NOMO-1 treated with dmso at 0.1 percent for 144 hours (cell line): ENCODE data around the gene PHEX.

Experiments used
- DNase-seq: peaks from one replicate; lab custom pipeline; 2025; ENCODE audit not compliant: unreplicated experiment; lab: John Stamatoyannopoulos, UW

Gene PHEX

GRCh38 chrX:22147214-22147613, 115.1 kb downstream of the PHEX start:
- no peak for DNase-seq

GRCh38 chrX:22147942-22148341, 115.8 kb downstream of the PHEX start:
- no peak for DNase-seq

DNA sequence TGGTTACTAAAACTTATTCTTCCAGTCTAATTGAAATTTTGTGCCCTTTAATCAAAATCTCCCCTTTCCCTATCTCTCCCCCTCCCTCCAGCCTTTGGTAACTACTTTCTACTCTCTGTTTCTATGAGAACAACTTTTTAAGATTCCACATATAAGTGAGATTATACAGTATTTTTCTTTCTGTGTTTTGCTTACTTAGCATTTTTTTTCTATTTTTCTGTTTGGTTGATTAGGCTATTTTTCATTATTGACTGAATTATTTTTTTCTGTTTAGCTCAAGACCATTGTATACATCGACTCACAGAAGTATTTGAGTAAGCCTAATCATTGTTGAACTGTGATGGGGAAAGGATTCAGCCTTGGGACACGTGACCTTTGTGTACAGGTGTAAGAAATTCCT, 116.4 kb downstream of the PHEX start:
- DNase-seq: no peak

DNA sequence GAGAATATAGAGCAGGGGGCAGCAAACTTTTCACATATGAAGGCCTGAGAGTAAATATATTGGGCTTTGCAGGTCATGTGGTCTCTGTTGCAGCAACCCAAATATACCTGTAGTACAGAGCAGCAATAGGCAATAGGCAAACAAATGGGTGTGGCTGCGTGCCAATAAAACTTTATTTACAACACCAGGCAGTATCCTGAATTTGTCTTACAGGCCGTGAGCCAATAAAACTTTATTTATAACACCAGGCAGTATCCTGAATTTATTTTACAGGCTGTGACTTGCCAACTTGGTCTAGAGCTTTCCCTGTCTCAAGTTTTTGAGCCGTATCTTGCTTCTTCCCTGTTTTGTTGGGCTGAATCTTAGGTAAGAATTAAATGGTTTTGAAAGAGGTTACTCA, 118.2 kb downstream of the PHEX start:
- no peak for DNase-seq

- no peak for DNase-seq
These were observed 123.0 kb downstream of the PHEX start for GRCh38 chrX:22155126-22155525.

GRCh38 chrX:22159071-22159470, 126.9 kb downstream of the PHEX start:
- DNase-seq: no peak

DNA sequence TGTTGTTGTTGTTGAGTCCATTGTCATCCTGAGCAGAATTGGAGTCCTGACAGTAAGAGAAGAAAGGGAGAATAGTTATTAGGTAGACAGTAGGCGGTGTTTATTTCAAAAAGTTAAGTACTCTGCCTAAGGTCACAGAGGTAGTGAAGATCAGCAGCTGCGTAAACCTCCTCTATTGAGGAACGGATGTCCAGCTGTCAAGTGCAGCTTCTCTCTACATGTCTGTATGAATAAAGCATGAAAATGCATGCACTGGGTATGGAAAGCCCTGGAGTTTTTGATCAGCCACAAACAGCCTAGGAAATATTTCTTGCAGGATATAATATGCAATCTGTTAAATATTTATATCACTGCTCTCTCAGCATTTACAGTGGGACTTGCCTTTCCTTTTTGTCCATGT, 131.2 kb downstream of the PHEX start:
- DNase-seq: no peak

DNA sequence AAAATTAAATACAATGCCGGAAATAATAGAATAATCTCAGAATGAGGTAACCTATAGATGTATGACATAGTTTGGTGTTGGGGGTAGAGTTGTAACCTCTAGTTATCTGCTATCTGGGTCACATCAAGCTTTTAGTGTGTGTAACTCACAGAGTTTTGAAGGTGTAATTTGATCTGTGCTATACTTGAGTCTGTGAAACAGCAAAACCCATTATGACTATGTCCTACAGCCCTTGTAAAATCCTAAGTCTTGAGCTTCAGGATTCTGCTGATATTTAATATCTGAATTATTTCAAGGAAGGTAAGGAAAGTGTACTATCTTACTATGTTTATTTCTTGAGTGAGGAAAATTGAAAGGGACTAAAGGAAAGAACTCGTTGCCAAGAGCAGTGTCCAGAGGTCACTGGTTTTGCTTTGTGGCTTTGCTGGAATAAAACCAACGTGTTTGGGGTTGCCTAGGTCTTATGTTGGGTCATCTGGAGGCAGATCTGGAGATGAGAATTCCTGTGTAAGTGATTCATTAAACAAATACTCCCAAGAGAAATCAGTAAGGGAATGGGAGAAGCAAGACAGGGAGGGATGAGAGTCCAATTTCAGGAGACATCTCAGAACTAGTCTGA, 132.8 kb downstream of the PHEX start:
- no peak for DNase-seq

GRCh38 chrX:22165732-22166457, 133.8 kb downstream of the PHEX start:
- DNase-seq: no peak

DNA sequence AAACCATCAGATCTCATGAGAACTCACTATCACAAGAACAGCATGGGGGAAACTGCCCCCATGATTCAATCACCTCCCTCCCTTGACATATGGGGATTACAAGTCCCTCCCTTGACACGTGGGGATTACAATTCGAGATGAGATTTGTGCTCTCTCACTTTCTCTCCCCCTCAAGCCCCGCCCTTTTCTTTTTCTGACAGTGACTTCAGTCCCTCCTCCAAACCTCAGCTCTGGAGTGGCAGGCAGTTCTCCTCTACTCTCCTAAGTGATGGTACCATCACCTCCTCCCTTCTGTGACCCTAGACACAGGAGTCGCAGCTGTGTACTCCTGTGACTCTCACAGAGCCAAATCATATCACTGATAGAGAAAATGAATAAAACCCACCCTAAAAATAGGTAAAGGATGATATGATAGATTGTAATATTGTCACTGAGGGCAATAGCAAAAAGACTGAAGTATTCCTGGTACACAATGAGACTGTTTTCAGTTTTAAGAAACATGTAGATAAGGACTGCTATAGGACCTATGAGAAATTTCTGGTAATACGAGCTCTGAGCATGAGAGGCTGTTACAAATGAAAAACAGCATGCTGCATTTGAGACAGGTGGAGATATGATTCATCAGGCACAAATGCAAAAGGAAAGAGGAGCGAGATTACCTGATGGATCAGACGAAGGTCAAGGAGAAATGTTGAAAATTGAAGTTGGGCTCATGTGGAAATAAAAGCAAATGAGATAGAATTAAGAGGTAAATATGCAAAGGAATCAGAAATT, 139.3 kb downstream of the PHEX start:
- DNase-seq: no peak

DNA sequence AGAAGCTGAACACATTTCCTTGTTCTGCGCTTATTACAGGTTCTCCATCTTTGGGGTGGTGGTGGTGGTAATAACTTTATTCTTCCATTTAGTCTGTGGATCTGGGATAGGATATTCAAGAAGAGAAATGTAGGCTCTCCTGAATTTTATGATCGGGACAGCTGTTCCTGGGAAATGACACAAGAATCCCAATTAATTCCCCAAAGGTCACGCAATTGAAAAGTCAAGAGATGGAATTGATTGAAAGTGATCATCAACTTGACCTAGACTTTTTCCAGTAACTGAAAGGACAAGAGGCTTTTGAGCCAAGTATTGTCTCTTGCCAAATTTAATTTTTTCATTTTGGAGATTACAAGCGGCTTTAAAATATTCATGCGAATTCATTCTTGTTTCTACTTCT, 141.8 kb downstream of the PHEX start:
- no peak for DNase-seq

GRCh38 chrX:22177950-22178515, 145.9 kb downstream of the PHEX start:
- DNase-seq: no peak

- no peak for DNase-seq
These were observed 152.0 kb downstream of the PHEX start for GRCh38 chrX:22184096-22184495.

- no peak for DNase-seq
These were observed 154.0 kb downstream of the PHEX start for GRCh38 chrX:22186165-22186564.

- DNase-seq: no peak
These were observed 160.4 kb downstream of the PHEX start for GRCh38 chrX:22192419-22193060.

DNA sequence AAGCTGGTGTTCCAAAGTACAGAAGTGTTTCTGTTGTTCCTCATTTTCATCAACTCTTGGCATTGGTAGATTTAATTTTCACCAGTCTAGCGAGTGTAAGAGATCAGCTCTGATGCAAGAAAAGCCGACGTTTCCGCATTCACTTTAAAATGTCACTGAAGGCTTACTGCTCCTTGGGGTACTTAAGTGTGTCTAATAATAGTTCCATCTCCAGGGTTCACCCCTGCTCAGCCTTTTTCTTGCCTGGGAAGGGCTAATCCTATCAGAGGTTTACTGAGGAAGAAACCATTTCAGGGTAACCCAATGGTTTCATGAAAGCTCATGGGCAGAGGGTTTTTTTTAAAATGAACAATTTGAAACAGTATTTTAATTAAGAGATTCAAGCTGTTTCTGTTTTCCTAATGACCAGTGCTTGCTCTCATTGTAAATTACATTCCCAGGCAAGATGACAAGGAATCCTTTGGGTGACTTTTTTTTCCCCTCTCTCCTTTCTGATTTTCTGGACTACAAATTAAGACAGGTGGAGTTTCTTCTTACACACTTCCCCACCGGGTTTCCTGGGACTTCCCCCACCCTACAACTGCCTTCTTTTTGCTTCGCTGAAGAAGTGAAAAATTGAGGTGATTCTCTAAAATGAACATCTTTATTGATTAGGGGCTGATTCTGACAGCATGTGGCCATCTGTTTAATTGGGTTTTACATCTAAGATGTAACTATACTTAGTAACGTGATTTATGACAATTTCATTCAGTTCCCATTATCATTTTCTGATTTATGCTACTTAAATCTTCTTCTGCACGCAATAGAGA, 161.9 kb downstream of the PHEX start:
- no peak for DNase-seq

- DNase-seq: no peak
These were observed 162.5 kb downstream of the PHEX start for GRCh38 chrX:22194660-22194945.

DNA sequence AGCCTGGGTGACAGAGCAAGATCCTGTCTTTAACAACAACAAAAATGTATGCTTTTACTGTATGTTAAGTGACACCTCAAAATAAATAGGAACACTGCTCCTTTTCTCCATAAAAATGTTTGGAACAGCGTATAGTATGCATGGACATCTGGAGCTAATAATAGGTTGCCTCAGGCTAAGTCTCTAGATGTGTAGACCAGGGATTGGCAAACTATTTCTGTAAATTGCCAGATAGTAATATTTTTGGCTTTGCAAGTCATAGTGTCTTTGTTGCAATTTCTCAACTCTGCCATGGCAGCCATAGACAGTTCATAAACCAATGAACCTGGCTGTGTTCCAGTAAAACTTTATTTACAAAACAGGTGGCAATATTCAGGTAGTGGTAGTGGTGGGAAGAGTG, 164.0 kb downstream of the PHEX start:
- DNase-seq: no peak

GRCh38 chrX:22202251-22202650, 170.1 kb downstream of the PHEX start:
- DNase-seq: no peak

GRCh38 chrX:22203186-22203585, 171.1 kb downstream of the PHEX start:
- DNase-seq: no peak

GRCh38 chrX:22206781-22207180, 174.7 kb downstream of the PHEX start:
- DNase-seq: no peak
